Mesothelial cell of epicardium (in vitro differentiated cells): ENCODE measurements around the gene TRPT1. TPM values are rescaled to one million over a fixed set of nuclear protein-coding genes. Genes with fewer than 3 reads are reported as not detected.

ENCODE experiments used
- DNase-seq, 2 experiments: peaks; one replicate each; pipeline ENCODE4 v3.0.0; 2021; ENCODE audit warnings: low spot score in 2 of 2; ENCODE audit not compliant: unreplicated experiment in 2 of 2
- H3K27ac Mint-ChIP-seq: 2 replicates; pipeline ENCODE4 v1.8.0; 2021; ENCODE audit warnings: mixed read lengths
- H3K27me3 Mint-ChIP-seq: 2 replicates; pipeline ENCODE4 v1.8.0; 2021; ENCODE audit warnings: low read depth, mixed read lengths
- H3K36me3 Mint-ChIP-seq: 2 replicates; pipeline ENCODE4 v1.8.0; 2021; ENCODE audit warnings: mixed read lengths
- H3K4me1 Mint-ChIP-seq: 2 replicates; pipeline ENCODE4 v1.8.0; 2021; ENCODE audit warnings: mixed read lengths
- H3K4me3 Mint-ChIP-seq: 2 replicates; pipeline ENCODE4 v1.8.0; 2021; ENCODE audit warnings: mild to moderate bottlenecking, moderate library complexity, mixed read lengths
- H3K9me3 Mint-ChIP-seq: 2 replicates; pipeline ENCODE4 v1.8.0; 2021; ENCODE audit warnings: mixed read lengths
- total RNA-seq: library from RNA; stranded (reverse); gene quantifications from 3 replicates; pipeline ENCODE4 v1.2.1, GENCODE V29; 2021
- TF ChIP-seq, protein P1 (sequence below): fragments of 200-600 bp; sonication (generic); IDR thresholded peaks from one replicate; pipeline ENCODE4 v1.5.0; 2021; ENCODE audit warnings: antibody characterized with exemption; ENCODE audit not compliant: unreplicated experiment

The TRPT1 gene
- total RNA-seq, 1 donor from 2014 or later: 41.1 TPM

DNA sequence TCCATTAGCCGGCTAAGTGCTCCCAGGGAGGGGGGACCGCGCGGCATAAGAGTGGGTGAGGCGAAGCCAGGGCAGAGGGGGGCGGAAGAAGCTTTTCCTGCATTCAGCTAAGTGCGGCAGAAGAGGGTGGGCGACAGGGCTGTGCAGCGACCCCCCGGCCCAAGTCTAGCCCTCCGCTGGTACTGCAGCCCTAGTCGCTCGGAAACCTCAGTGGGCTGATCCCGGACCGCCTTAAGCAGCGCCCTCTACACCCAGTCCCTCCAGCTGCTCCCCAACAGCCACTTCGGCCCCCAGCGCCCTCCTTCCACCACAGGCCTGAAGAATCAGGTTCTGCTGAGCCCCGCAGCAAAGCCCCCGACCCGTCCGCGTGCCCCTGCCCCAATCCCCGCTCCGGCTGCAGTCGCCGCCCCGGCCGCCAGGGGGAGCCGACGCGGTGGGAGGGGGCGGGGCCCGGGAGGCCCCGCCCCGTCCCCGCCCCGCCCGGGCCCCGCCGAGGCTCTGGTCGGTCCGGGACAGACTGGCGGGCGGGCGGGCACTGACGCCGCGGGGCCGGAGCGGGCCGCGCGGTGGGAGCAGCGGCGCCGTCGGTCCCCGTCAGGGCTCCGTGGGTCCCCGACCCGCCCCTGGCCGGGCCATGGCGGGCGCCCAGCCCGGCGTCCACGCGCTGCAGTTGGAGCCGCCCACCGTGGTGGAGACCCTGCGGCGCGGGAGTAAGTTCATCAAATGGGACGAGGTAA, 25.2 kb upstream of the TRPT1 start, which contains the start of gene PLCB3:
TSS of gene PLCB3 (plus strand) at position 515 of the 737 bp plus-strand sequence. CDS start at position 635, 120 bp downstream.
- Mint-ChIP-seq H3K9me3 (no peaks in the 10 kb centered on the region), H3K4me1 (peaks cover 16% of the 10 kb centered on the region), H3K27ac (peak within 1 kb of the TSS; percentile 73), H3K27me3 (no peaks in the 10 kb centered on the region), H3K36me3 (no peaks in the 10 kb centered on the region), H3K4me3 (peak within 1 kb of the TSS; percentile 83)
- TF ChIP-seq, protein P1, sequence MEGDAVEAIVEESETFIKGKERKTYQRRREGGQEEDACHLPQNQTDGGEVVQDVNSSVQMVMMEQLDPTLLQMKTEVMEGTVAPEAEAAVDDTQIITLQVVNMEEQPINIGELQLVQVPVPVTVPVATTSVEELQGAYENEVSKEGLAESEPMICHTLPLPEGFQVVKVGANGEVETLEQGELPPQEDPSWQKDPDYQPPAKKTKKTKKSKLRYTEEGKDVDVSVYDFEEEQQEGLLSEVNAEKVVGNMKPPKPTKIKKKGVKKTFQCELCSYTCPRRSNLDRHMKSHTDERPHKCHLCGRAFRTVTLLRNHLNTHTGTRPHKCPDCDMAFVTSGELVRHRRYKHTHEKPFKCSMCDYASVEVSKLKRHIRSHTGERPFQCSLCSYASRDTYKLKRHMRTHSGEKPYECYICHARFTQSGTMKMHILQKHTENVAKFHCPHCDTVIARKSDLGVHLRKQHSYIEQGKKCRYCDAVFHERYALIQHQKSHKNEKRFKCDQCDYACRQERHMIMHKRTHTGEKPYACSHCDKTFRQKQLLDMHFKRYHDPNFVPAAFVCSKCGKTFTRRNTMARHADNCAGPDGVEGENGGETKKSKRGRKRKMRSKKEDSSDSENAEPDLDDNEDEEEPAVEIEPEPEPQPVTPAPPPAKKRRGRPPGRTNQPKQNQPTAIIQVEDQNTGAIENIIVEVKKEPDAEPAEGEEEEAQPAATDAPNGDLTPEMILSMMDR: peak; percentile 85
- peak in 1 of 2 experiments; percentile 77 for DNase-seq

DNA sequence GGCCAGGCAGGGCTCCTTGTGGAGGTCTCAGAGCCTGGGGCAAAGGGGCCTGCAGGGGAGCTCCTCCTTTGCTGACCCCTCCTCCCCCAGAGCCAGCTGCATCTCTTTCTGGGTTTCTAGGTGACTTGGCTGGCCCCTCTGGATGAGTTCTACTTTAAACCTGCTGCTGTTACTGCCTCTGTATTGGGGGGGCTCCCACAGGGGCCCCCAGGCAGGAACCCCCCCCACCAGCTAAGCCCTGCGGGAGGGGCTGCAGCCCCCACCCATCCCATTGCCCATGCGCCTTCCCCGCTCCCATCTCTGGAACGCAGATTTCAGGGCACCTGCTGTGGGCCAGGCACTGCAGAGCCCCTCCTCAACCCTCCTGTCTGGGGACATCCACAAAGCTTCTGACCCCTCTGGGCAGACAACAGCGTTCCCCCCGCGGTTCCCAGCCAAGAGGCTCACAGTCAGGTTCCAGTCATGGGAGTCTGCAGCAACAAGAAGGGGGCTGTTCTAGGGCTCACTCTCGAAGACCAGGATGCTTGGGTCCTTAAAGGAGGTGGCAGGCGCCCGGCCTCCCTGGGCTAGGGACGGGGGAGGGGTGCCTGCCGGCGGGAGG, 24.5 kb upstream of the TRPT1 start:
- TF ChIP-seq, protein P1: no peak
- Mint-ChIP-seq H3K36me3 (no peaks in the 10 kb centered on the region), H3K4me3 (peak overlapping the region; percentile 75), H3K27ac (no peak overlapping the region), H3K4me1 (peaks cover 20% of the 10 kb centered on the region), H3K27me3 (no peaks in the 10 kb centered on the region), H3K9me3 (no peaks in the 10 kb centered on the region)
- no peak for DNase-seq

DNA sequence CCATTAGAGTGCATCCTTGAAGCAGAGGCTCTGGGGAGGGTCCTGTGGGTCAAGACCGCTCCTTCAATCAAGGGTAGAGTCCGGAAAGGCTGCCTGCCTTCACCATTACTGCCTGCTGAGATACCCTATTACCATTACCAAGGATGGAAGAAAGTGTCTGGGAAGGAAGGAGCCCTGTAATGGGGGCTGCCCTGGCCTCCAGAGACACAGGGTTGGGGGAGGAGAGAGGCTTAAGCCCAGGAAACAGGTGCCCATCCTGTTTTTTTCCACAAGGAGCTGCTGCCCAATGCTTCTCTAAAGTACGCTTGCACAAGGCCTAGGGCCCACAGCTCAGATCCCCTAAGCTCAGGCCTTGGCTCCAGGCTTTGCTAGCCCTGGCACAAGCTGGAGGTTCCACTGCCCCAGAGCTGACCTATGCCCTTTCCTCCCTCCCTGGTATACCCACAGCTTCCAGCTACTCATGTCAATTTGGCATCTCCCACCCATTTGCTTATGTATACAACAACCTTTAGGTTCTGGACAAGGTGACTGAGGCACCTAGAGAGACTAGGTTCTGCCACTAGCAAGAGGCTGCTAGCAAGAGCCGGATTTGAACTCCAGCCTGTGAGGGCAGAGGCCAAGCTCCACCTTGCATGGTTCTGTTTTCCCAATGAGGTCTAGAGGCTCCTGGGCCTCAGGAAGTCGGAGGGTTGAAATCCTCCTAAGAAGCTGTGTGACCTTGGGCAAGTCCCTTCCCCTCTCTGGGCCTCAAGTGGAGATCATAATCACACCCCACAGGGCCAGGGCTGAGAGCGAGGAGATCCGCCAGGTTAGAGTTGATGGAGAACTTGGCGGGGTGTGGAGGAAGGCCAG, 23.8 kb upstream of the TRPT1 start:
- H3K4me3 Mint-ChIP-seq: peak overlapping the region; percentile 28
- no peaks in the 10 kb centered on the region for H3K9me3 Mint-ChIP-seq
- H3K36me3 Mint-ChIP-seq: no peaks in the 10 kb centered on the region
- TF ChIP-seq, protein P1: no peak
- no peak overlapping the region for H3K27ac Mint-ChIP-seq
- H3K27me3 Mint-ChIP-seq: no peaks in the 10 kb centered on the region
- H3K4me1 Mint-ChIP-seq: peaks cover 21% of the 10 kb centered on the region
- no peak for DNase-seq

DNA sequence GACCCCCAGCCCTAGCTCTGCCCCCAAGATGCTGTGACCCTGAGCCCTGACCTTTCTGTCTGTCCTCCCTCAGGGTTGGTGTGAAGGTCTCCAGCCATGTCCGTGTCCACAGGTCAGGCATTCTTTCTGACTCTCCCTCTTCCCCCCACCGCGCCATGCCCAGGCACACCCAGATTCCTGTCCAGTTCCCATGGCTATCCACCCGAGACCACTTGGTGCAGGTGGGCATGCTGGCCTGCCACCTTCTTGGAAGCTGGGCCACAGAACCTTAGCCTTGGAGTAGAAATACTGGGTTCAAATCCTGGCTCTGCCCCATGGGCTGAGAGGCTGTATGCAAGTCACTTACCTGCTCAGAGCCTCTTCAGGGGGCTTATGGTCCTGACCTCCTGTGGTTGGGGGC, 23.1 kb upstream of the TRPT1 start:
- Mint-ChIP-seq H3K36me3 (no peaks in the 10 kb centered on the region), H3K9me3 (no peaks in the 10 kb centered on the region), H3K4me1 (peaks cover 21% of the 10 kb centered on the region), H3K27ac (no peak overlapping the region), H3K4me3 (no peak overlapping the region), H3K27me3 (no peaks in the 10 kb centered on the region)
- DNase-seq: no peak
- TF ChIP-seq, protein P1: no peak

GRCh38 chr11:64248578-64248977, 22.6 kb upstream of the TRPT1 start:
- Mint-ChIP-seq H3K27ac (no peak overlapping the region), H3K36me3 (no peaks in the 10 kb centered on the region), H3K9me3 (no peaks in the 10 kb centered on the region), H3K4me3 (no peak overlapping the region), H3K4me1 (peaks cover 21% of the 10 kb centered on the region), H3K27me3 (no peaks in the 10 kb centered on the region)
- TF ChIP-seq, protein P1: no peak
- DNase-seq: no peak
